Stimulated activated CD4-positive, alpha-beta T cell treated with anti-CD3 and anti-CD28 coated beads, Interleukin-2, amount 100 ng/mL, for 4 hours (primary cell): ENCODE results near the gene SORT1.
"Not testable (repeated sequence)": the region's sequence is repeated elsewhere in the genome, so short reads cannot be mapped to it uniquely, and the experiment has no call there.

Source experiments
- DNase-seq: peaks from one replicate; pipeline ENCODE4 v3.0.0-alpha.2; 2020; ENCODE audit warnings: low read depth

The SORT1 gene

DNA sequence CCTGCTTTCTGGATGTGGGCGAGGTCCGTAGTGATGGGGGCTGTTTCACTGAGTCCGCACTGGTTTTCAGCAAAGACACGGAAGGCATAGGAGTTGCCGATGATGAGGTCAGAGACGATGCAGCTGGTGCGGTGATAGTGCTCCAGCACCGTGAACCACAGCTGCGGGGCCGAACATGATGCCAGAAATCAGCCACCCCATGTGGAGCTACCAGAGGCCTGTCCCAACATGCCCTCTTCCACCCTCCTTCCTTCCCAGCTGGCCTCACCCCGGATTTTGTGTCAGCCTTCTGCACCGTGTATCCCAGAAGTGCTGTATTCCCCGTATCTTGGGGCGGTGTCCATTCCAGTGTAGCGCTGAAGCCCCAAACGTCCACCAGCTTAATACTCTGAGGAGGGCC is 100.9 kb downstream of the SORT1 start:
- DNase-seq, result no peak

GRCh38 chr1:109295712-109296415 is 101.9 kb downstream of the SORT1 start:
- no peak for DNase-seq

GRCh38 chr1:109294481-109294880 is 103.2 kb downstream of the SORT1 start:
- DNase-seq, result no peak

- no peak for DNase-seq
These were observed 104.7 kb downstream of the SORT1 start for GRCh38 chr1:109293026-109293425.

DNA sequence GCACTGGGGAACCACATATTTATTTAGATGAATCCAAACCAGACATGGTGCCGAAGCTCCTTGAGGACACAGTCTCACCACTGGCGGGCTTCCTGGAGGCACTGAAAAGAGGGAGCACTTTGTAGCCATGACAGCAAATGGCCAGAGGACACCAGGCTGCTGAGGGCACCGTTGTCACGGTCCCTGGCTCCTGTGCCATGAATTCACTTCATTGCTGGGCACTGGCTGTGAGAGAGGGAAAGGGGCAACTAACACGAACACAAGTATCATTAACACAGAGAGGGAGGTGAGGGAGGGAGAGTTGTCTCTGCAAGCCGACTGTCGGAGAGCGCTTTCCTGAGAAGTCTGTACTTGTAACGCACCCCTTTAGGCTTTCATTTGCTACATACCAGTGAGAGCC is 105.4 kb downstream of the SORT1 start:
- DNase-seq, result no peak

GRCh38 chr1:109290998-109291397 is 106.7 kb downstream of the SORT1 start:
- DNase-seq, result no peak

- no peak for DNase-seq
These were observed 107.6 kb downstream of the SORT1 start for GRCh38 chr1:109290137-109290536.

- DNase-seq, result not testable (repeated sequence)
These were observed 111.0 kb downstream of the SORT1 start for GRCh38 chr1:109286762-109287161.

GRCh38 chr1:109283748-109284600 is 113.7 kb downstream of the SORT1 start:
- DNase-seq, result no peak

GRCh38 chr1:109282952-109283747 is 114.6 kb downstream of the SORT1 start, which contains the start of gene PSRC1:
TSS of gene PSRC1 (minus strand) at chr1:109283145.
- DNase-seq, result peak; percentile 85

DNA sequence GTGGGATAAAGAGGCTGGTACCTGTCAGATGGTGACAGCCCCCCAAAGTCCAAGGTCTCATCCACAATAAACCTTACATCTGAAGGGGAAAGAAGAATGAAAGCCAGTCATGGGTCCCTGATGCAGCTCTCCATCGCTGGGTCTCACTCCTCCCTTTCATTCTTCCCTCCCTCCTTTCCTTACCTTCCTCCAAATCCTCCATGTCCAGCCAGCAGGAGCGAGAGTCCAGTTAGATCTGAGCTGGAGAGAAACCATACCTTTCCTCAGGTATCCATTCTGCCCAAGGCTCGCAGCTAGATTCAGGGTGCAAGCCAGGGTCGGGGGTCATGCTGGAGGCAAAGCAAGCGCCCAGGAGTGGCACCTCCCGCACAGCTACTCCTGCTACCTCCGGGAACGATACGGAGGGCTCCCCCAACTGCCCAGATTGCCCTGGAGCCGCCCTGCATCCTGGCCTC is 115.2 kb downstream of the SORT1 start:
- no peak for DNase-seq

DNA sequence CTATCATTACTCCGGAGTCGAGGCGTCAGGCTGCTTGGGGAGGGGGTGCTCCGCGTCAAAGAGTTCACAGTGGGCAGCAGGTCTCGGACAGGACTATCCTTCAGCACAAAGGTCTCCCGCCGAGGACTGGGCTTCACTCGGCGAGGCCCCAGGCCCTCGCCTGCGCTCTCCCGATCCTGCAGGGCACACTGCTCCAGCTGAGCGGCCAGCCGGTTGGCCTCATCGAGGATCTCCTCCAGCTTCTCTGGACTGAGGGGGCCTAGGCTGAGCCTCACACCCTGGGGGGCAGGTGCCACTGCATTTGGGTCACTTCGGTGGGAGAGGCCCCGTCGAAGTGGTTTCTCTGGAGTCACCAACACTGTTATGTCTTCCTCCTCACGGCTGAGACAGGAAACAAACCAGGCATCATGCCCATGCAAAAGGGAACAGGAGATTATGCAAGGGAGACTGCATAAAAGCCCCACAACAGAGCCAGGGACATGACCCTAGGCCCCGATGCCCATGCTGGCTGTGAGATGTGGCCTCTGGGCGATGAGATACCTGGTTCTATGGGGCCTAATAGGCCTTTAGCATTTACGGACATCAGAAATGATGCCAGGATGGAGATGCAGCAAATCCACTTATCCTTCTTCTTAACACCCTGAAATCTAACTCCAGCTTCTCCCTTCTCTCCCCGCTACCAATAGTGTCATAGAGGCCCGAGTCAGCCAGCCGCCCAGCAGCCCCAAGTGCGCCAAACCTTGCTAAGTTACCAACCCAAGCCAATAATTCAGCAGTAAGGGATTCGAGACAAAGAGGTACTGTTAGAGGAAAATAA is 115.8 kb downstream of the SORT1 start:
- DNase-seq, result no peak

GRCh38 chr1:109280862-109281261 is 116.9 kb downstream of the SORT1 start:
- no peak for DNase-seq

GRCh38 chr1:109279615-109280278 is 118.0 kb downstream of the SORT1 start:
- DNase-seq, result no peak

- peak; percentile 40 for DNase-seq
These were observed 120.1 kb downstream of the SORT1 start for GRCh38 chr1:109277434-109278204.

GRCh38 chr1:109275706-109276345 is 121.9 kb downstream of the SORT1 start:
- DNase-seq, result no peak

GRCh38 chr1:109274533-109275476 is 122.9 kb downstream of the SORT1 start:
- DNase-seq, result no peak

DNA sequence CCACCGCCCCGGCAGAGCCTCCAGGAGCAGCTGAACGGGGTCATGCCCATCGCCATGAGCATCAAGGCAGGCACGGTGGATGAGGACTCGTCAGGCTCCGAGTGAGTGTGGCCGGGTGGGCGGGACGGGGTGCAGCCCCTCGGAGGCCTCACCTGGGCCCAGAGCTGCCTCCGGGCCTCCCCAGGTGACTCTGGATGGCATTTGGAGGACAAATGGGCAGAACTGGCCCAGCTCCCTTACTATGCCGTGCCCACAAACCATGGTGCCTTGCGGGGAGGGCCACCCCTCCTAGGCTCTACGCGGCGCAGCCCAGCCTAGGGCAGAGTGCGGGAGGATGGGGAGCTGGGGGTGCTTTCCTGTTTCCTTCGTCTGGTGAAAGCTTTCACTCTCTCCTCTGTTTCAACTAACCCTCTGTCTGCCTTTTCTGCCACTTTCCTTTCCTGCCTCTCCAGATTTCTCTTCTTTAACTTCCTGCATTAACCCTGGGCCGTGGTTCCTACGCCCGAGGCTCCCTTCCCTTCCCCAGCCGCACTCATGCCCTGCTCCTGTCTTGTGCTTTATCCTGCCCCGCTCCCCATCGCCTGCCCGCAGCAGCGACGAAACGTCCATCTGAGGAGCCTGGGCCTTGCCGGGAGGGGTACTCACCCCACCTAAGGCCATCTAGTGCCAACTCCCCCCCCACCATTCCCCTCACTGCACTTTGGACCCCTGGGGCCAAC is 124.0 kb downstream of the SORT1 start:
- DNase-seq, result no peak
